Hippocampal formation (tissue), 2 donors: ENCODE results near the gene TAF1B.

ENCODE experiments used
- DNase-seq, 2 donors: peaks; one replicate each; lab custom pipeline; 2025; lab: John Stamatoyannopoulos, UW

TAF1B gene

DNA sequence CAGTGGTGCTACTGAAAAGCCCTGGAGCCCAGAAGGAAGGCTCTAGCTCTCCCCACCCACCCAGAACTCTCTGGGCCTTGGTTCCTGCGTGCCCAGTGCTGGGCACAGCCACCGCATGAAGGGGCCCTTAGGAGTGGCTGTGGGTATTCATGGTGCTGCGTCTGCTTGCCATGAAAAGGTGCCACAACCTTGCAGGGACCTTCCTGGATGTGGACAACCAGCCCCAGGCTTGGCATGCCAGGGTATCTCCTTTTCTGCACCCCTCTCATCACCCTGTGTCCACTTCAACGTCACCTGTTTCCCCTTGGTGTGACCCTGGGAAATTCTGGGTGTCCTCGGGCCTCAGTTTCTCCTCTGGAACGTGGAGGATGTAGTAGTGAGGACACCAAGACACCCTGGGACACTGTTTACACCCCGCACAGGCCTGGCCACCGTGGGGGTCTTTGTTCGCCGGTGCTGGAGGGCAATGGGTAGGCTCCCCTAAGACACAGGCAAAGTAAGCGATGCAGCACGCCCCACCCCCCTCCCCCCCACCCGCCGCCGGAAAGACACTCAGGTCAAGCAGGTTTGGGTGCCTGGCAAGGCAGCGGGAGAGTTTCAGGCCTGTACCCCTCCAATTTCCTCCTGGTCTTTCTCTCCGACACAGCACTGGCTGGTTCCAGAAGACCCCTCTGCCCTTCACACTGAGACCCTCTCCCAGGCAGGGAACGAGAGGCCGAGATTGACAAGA lies 34.8 kb upstream of the TAF1B start:
- no peak for DNase-seq

DNA sequence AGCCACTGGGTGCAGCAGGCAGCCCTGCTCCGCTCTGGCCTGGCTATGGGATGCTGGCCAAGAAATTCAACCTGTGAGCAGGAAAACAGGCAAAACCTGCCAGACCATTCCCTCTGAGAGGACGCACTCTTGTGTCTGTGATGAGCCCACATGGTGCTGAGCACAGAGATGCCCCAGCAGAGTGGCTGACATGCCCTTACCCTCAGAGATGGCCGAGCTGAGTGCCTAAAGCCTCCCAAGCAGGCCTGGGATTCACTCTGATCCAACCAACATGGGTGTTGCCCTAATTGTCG lies 34.3 kb upstream of the TAF1B start:
- no peak for DNase-seq

DNA sequence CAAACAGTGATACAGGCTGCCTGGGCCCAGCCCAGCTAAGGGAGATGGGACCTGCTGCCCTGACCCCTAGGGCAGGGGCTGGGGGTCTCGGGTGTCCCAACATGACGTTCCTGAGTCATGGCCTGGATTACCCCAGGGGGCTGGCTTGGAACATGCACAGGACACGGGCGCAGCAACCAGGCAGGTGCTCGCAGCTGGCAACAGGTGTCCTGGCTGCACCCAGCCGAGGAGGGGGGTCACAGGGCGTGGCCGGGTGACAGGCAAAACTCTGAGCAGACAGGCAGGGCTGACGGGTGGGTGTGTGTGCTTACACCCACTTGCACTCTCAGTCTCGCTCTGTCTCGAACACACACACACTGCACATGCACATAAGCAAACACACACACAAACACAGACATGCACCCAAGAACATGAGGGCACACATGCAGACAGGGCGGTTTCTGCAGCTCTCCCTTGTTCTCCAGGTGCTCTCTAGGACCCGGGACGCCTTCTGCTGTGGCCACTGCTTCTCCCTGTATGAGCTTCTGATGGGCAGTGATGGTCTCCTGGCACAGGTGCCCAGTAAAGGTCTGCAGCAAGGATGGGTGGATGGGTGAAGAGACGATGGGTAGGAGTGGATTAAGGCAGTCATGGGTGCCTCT lies 33.7 kb upstream of the TAF1B start:
- no peak for DNase-seq

- DNase-seq, result no peak
These were observed 32.1 kb upstream of the TAF1B start for GRCh38 chr2:9811216-9811615.

DNA sequence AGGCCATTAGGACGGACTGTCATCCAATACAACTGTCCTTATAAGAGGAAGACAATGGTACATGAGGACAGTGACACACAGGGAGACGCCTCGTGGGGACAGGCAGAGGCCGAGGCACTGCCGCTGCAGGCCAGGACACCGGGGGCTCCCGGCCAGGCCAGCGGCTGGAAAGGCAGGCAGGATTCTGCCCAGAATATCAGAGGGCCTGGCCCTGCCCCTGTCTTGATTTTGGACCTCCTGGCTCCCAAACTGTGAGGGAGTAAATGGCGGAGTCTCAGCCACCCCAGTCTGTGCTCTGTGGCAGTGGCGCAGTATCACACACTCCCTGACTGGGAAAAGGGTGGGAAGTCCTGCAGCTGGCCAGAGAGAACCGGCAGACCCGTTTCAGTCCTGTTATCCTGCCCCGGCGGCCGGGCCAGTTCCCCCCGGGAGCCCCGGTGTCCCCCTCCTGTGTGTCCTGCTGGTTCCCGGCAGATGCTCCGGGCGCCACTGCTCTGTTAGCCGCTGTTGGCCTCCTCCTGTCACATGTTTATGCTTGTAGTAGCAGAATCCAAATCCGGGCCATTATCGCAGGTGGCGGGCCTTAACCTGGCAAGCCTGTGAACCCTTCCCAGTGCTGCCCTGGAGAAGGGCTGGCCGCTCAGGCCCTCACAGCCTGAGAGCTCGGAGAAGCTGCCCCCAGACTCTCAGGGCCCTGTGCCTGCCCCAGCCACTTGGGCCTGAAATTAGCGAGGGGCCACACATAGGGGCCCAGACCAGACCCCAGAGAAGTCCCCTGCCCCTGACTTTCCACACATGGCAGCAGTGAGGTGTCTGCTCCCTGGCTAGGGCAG lies 31.4 kb upstream of the TAF1B start:
- DNase-seq, result no peak

GRCh38 chr2:9812945-9813311 lies 30.3 kb upstream of the TAF1B start:
- no peak for DNase-seq

DNA sequence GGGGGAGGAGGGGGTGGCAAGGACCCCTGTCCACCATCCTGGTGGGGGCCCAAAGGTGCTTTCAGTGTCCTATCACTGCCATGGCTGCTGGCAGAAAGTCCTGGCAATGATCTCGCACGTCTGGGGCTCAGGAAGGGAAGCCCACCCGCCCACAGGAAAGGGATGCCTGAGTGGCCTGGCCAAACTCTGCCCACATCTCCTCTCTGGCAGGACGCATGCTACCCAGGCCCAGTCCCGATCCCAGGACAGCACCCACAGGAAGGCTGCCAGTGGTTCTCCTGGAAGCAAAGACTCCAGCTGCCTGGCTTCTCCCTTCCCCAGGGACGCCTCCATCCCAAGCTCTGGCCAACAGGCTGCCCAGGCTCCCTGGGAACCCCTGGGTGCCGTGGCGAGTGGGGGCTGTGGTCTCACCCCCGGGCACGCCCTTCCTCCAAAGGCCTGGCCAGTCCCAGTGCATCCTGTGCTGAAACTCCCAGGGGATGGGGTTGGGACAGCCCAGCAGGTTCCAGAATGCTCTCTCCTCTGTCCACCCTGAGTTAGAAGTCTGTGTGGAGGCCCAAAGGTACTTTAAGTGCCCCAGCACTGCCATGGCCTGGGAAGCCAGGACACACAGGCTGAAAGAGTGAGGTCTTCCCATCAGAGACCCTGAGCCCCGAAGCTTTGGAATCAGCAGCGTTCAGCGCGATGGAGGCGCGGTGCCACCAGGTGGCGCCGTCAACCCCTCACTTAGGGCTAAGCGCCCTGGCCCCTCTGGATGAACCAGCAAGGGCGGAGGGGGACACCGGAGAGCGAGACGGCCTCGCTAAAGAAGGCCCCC lies 29.8 kb upstream of the TAF1B start:
- DNase-seq, result peak in 1 of 2 donors; percentile 21

GRCh38 chr2:9814129-9814868 lies 29.0 kb upstream of the TAF1B start:
- no peak for DNase-seq

GRCh38 chr2:9815076-9815475 lies 28.2 kb upstream of the TAF1B start:
- DNase-seq, result no peak

DNA sequence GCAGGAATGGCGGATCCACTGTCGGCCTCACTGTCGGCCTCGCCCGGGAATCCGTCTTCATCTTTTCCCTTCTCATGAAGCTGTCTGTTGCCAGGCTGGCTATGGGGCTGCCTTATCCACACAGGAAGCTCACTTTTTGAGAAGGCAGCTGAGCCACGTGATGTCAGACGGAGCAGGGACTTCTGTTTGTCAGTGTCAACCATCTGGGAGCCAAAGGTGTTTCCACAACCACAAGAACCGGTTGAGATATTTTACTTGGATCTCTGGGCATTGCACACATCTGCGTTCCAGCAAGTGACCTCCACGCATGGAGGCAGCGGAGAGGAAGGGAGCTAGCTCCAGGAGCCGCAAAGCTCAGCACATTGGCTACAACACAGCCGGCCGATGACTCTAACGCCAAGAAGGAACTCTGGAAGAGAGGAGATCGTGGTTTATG lies 27.4 kb upstream of the TAF1B start:
- no peak for DNase-seq

DNA sequence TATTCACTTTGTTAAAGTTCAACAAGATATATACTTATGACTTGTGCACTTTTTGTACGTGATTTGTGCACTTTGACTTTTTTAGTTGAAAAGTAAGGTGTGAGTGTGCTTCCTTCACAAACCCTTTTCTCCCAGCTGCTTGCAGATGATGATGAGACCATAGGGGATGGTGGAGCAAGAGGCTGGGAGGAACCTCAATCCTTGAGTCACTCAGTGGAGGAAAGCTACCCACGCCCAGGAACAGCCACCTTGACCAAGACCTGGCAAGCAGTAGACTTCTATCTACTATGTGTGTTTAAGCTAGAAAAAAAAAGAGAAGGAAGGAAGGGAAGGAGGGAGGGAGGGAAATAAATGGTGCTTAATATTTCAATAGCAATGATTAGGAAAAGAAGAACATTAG lies 25.2 kb upstream of the TAF1B start:
- DNase-seq, result no peak

GRCh38 chr2:9819551-9819950 lies 23.7 kb upstream of the TAF1B start:
- no peak for DNase-seq

- no peak for DNase-seq
These were observed 23.0 kb upstream of the TAF1B start for GRCh38 chr2:9820020-9820973.

DNA sequence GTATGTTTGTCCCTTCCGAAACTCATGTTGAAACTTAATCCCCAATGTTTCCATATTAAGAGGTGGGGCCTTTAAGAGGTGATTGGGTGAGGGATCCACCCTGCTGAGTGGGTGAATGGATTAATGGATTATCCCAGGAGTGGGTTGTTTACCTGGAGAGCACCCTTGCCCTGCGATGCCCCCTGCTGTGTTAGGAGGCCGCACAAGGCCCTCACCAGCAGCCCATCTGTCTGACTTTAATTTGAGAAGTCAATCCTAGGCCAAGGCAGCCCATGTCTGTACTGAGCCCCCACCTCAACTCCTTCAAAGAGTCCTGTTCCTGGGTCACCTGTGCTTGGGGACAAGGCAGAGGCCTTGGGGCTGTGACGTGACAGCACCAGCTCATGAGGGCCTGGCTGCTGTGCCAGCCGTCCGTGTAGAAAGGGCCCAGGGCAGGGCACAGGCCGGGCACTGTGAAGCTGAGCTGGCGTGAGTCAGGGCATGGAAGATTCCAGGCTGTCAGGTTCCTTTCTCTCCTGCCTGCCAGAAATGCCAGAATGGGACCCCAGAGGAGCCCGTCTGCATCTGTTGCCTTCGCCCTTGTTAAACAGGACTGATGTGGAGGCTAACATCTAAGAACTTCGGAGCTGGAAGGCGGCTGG lies 21.3 kb upstream of the TAF1B start:
- no peak for DNase-seq

DNA sequence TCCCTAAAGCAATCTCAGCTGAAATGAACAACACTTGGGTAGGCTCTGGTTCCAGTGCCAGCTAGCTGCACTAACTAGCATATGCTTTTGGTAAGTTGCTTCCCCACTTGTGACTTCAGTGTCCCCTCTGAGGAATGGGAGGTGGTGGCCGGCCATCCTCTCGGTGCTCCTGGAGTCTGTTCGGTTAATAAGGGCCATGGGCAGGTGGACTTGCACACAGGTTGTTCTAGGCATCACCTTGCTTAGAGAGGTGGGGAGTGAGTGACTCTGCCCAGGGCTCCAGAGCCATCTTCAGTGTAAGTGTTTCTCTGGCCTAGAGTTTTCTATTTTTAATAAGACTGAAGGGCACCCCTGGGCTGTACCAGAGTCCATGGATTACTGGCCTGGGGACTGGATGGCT lies 18.8 kb upstream of the TAF1B start:
- DNase-seq, result no peak

DNA sequence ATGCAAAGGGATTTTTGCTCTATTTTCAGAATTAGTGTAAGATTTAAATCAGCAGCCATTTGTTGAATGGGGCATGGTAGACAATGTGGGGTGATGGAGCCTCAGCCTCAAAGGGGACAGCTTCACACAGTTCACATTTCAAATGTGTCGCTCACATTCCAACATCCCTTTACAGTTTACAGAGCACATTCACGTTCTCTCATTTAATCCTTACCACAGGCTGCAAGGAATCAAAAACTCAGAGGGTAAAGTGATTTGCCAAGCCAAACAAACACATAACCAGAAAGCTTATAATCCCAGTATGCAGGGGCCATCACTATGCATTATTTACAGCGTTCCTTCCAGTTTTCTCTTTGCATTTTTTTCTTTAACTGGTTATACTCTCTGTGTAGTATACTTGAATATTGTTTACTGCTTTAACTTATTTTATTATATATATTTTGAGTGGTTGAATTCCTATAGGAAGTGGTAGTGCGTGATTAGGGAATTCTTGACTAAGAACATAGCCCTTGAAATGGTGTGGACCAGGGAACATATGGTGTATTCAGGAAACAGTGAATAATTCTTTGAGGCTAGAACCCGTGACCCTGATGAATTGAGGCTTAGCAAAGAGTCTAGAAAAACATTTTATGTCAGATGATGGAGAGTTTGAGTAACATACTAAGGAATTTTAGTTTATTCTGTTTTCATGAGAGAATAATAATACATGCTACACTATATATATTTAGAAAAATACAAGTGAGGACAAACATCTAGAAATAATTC lies 18.1 kb upstream of the TAF1B start:
- no peak for DNase-seq

DNA sequence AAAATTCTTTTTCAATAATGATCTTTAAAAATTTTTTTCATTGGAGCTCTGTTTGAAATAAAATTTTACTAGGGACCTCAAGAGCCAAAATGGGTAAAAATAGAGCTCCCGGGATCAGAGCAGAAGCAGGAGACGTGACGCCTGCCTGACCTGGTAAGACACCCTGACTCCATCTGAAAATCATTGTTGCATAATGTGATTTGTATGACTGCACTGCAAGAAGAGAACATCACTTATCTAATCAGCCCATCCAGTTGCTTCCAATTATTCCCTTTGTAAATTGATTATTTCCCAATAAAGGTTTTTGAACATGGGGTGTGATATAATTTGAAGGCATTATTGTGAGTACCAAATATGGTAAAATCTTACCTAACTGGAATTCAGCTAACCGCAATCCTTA lies 17.1 kb upstream of the TAF1B start:
- no peak for DNase-seq

- DNase-seq, result no peak
These were observed 12.4 kb upstream of the TAF1B start for GRCh38 chr2:9830685-9831410.

- DNase-seq, result no peak
These were observed 11.6 kb upstream of the TAF1B start for GRCh38 chr2:9831670-9832069.
